CD4-positive, alpha-beta memory T cell (primary cell): Measurements from ENCODE around the gene STX18. TPM values are rescaled to one million over a fixed set of nuclear protein-coding genes. Genes with fewer than 3 reads are reported as not detected.
A peak's percentile ranks its signal among the peaks of the same experiment; 100 is the strongest.

Source experiments
- CTCF ChIA-PET: fragments of 350-600 bp; sonication (Branson Sonifier 250); formaldehyde crosslinking; loops from one replicate; lab custom pipeline; 2021; ENCODE audit warnings: inconsistent platforms; ENCODE audit not compliant: partially characterized antibody; lab: Charles Lee
- POLR2A ChIA-PET: fragments of 350-600 bp; sonication (Branson Sonifier 250); formaldehyde crosslinking; loops from one replicate; lab custom pipeline; 2021; ENCODE audit not compliant: partially characterized antibody; lab: Charles Lee
- DNase-seq, 5 donors: peaks; one replicate each; pipeline versions ENCODE4 v3.0.0 to v3.0.0-alpha.2; 2020 to 2022; ENCODE audit warnings: mixed read lengths in 1 of 5
- H3K27ac ChIP-seq: one replicate; pipeline ENCODE4 v1.7.0; 2013; ENCODE audit warnings: low read depth, low read length
- H3K27me3 ChIP-seq: 2 replicates; pipeline ENCODE4 v1.7.0; 2013; ENCODE audit warnings: mild to moderate bottlenecking, low read length, moderate library complexity; ENCODE audit not compliant: insufficient read depth
- H3K36me3 ChIP-seq: 2 replicates; pipeline ENCODE4 v1.7.0; 2013; ENCODE audit warnings: mild to moderate bottlenecking, low read length, moderate library complexity; ENCODE audit not compliant: insufficient read depth
- H3K4me1 ChIP-seq: 2 replicates; pipeline ENCODE4 v1.7.0; 2013; ENCODE audit warnings: mild to moderate bottlenecking, low read length, moderate library complexity; ENCODE audit not compliant: insufficient read depth
- H3K4me3 ChIP-seq, 2 donors: one replicate each; pipeline ENCODE4 v1.7.0; 2013; ENCODE audit warnings: low read length in 2 of 2, mild to moderate bottlenecking in 1 of 2
- H3K9me3 ChIP-seq, 2 donors: one replicate each; pipeline ENCODE4 v1.7.0; 2013; ENCODE audit warnings: low read length in 2 of 2, control low read depth in 1 of 2; ENCODE audit not compliant: control insufficient read depth in 1 of 2
- H3K27ac Mint-ChIP-seq, 7 donors: one replicate each; pipeline ENCODE4 v1.8.0; 2020 to 2021; ENCODE audit warnings: mixed read lengths in 7 of 7, mild to moderate bottlenecking in 6 of 7, inconsistent platforms in 3 of 7, moderate library complexity in 3 of 7
- H3K27me3 Mint-ChIP-seq, 2 donors: one replicate each; pipeline ENCODE4 v1.8.0; 2020 to 2021; ENCODE audit warnings: mixed read lengths in 2 of 2
- H3K36me3 Mint-ChIP-seq, 2 donors: one replicate each; pipeline ENCODE4 v1.8.0; 2020 to 2021; ENCODE audit warnings: mixed read lengths in 2 of 2, inconsistent platforms in 1 of 2, mild to moderate bottlenecking in 1 of 2
- H3K4me1 Mint-ChIP-seq, 4 donors: one replicate each; pipeline ENCODE4 v1.8.0; 2020 to 2021; ENCODE audit warnings: mixed read lengths in 4 of 4, mild to moderate bottlenecking in 1 of 4
- H3K4me3 Mint-ChIP-seq, 8 donors: one replicate each; pipeline ENCODE4 v1.8.0; 2020 to 2021; ENCODE audit warnings: mixed read lengths in 8 of 8, mild to moderate bottlenecking in 7 of 8, moderate library complexity in 6 of 8, inconsistent platforms in 3 of 8
- H3K9me3 Mint-ChIP-seq, 8 donors: one replicate each; pipeline ENCODE4 v1.8.0; 2020 to 2021; ENCODE audit warnings: mixed read lengths in 8 of 8, mild to moderate bottlenecking in 5 of 8, inconsistent platforms in 3 of 8, moderate library complexity in 1 of 8
- intact Hi-C: fragments of 100-400 bp; cut with micrococcal nuclease; formaldehyde crosslinking; loops from one replicate; pipeline ENCODE4 v1.15.1; 2023
- polyA plus RNA-seq, 2 donors: library from polyadenylated mRNA; unstranded; fragments of 300-500 nt; fragmentation: Illumina TruSeq; gene quantifications; one replicate each; pipeline ENCODE4 v1.2.3, GENCODE V29; 2021
- total RNA-seq, 2 experiments: library from RNA; stranded (reverse); gene quantifications; one replicate each; pipeline ENCODE4 v1.2.3, GENCODE V29; 2021

STX18 gene
- total and polyA plus RNA-seq, 4 experiments from 2014 or later: 25.6 to 34.5 (median 31.2) TPM

DNA sequence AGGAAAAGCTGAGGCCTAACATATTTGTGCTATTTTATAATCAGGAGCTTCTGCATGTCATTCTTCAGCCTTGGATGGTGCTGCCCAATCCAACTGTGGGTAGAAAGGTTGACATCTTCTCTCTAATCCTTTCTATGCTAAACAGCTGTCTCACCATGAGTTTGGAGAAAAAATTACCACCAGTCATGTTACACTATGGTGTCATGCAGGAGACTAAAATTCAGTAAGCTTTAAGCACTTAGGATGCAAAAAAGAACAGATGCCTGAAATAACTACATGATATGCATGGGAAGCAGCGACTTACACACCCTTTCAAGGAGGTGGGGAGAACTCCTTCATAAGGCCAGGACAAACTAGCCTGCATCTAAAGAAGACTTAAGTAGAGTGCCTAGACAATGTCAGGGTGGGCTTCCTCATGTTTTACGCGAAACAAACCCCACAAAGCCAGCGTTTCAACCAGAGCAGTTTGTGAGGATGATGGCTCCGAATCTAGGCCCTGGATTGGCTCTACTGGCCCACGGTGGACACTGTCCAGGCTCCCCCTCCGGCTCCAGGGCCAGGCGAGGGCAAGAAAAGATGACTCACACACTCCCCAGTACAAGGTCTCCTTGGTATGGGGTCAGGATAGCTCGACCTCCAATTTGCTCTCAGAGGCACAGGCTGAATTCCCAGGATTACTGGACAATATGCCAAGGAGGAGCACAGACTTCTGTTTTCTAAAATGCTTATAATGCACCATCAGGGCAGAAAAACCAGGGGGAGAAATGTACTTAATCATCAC is 45.1 kb downstream of the STX18 start:
- DNase-seq: no peak
- intact Hi-C loops: no loop called here
- CTCF ChIA-PET: interaction anchor here (1.4 kb wide), 1 partner anchor 8 kb away, joined by 7 read pairs; no protein-coding TSS in a partner anchor

GRCh38 chr4:4494882-4495281 is 47.0 kb downstream of the STX18 start:
- no peak overlapping the region for H3K27ac Mint-ChIP-seq
- intact Hi-C loops: no loop called here
- Histone ChIP-seq H3K4me1 (peaks cover 5% of the 10 kb centered on the region), H3K27me3 (no peaks in the 10 kb centered on the region), H3K9me3 (no peaks in the 10 kb centered on the region), H3K4me3 (no peak overlapping the region), H3K36me3 (no peaks in the 10 kb centered on the region), H3K27ac (no peak overlapping the region)
- no peaks in the 10 kb centered on the region for H3K9me3 Mint-ChIP-seq
- DNase-seq: no peak
- POLR2A ChIA-PET: no interaction called here
- no peaks in the 10 kb centered on the region for H3K27me3 Mint-ChIP-seq
- CTCF ChIA-PET: interaction anchor here (1.1 kb wide), 1 partner anchor 14 kb away, joined by 3 read pairs; no protein-coding TSS in a partner anchor
- no peak overlapping the region for H3K4me3 Mint-ChIP-seq
- H3K36me3 Mint-ChIP-seq: peaks cover 0 to 3% of the 10 kb centered on the region in 2 donors
- peaks cover 13 to 20% (median 17%) of the 10 kb centered on the region in 4 donors for H3K4me1 Mint-ChIP-seq

More for the DNA sequence above, 45.1 kb downstream of the STX18 start:
- Histone ChIP-seq H3K27me3 (no peaks in the 10 kb centered on the region), H3K36me3 (no peaks in the 10 kb centered on the region), H3K4me3 (no peak overlapping the region), H3K27ac (no peak overlapping the region), H3K4me1 (peaks cover 6% of the 10 kb centered on the region), H3K9me3 (no peaks in the 10 kb centered on the region)
- Mint-ChIP-seq H3K36me3 (peaks cover 0 to 3% of the 10 kb centered on the region in 2 donors), H3K4me3 (no peak overlapping the region), H3K27ac (peak overlapping the region in 1 of 7 donors; percentile 32), H3K27me3 (no peaks in the 10 kb centered on the region), H3K4me1 (peaks cover 13 to 20% (median 17%) of the 10 kb centered on the region in 4 donors), H3K9me3 (no peaks in the 10 kb centered on the region)
- POLR2A ChIA-PET: no interaction called here

GRCh38 chr4:4492161-4492847 is 49.5 kb downstream of the STX18 start:
- intact Hi-C loops: no loop called here
- peaks cover 13 to 20% (median 17%) of the 10 kb centered on the region in 4 donors for H3K4me1 Mint-ChIP-seq
- no peaks in the 10 kb centered on the region for H3K9me3 Mint-ChIP-seq
- no peaks in the 10 kb centered on the region for H3K9me3 ChIP-seq
- CTCF ChIA-PET: interaction anchor here (0.6 to 1.0 kb wide), 2 partner anchors 15 to 29 kb away, joined by 3 to 4 read pairs; no protein-coding TSS in a partner anchor
- no peak overlapping the region for H3K27ac ChIP-seq
- H3K27ac Mint-ChIP-seq: peak overlapping the region in 4 of 7 donors; percentile 2 to 89 (median 33)
- H3K4me3 Mint-ChIP-seq: peak overlapping the region; percentile 29 to 80 (median 66)
- peaks cover 0 to 3% of the 10 kb centered on the region in 2 donors for H3K36me3 Mint-ChIP-seq
- H3K4me3 ChIP-seq: no peak overlapping the region
- H3K36me3 ChIP-seq: no peaks in the 10 kb centered on the region
- H3K4me1 ChIP-seq: peaks cover 5% of the 10 kb centered on the region
- DNase-seq: peak in 1 of 5 donors; percentile 2
- H3K27me3 Mint-ChIP-seq: no peaks in the 10 kb centered on the region
- no peaks in the 10 kb centered on the region for H3K27me3 ChIP-seq
- POLR2A ChIA-PET: interaction anchor here (1.0 kb wide), 1 partner anchor 11 kb away, joined by 4 read pairs; no protein-coding TSS in a partner anchor

GRCh38 chr4:4491396-4491893 is 50.4 kb downstream of the STX18 start:
- Histone ChIP-seq H3K36me3 (no peaks in the 10 kb centered on the region), H3K27me3 (no peaks in the 10 kb centered on the region), H3K27ac (no peak overlapping the region), H3K4me1 (peaks cover 5% of the 10 kb centered on the region), H3K4me3 (no peak overlapping the region), H3K9me3 (no peaks in the 10 kb centered on the region)
- ChIA-PET POLR2A (interaction anchor here (1.0 kb wide), 1 partner anchor 10 kb away, joined by 4 read pairs; no protein-coding TSS in a partner anchor), CTCF (interaction anchor here (0.6 to 1.0 kb wide), 2 partner anchors 16 to 28 kb away, joined by 3 to 4 read pairs; no protein-coding TSS in a partner anchor)
- no peaks in the 10 kb centered on the region for H3K27me3 Mint-ChIP-seq
- H3K36me3 Mint-ChIP-seq: no peaks in the 10 kb centered on the region
- no peaks in the 10 kb centered on the region for H3K9me3 Mint-ChIP-seq
- intact Hi-C loops: no loop called here
- no peak overlapping the region for H3K27ac Mint-ChIP-seq
- H3K4me1 Mint-ChIP-seq: peaks cover 13 to 20% (median 16%) of the 10 kb centered on the region in 4 donors
- no peak for DNase-seq
- no peak overlapping the region for H3K4me3 Mint-ChIP-seq

DNA sequence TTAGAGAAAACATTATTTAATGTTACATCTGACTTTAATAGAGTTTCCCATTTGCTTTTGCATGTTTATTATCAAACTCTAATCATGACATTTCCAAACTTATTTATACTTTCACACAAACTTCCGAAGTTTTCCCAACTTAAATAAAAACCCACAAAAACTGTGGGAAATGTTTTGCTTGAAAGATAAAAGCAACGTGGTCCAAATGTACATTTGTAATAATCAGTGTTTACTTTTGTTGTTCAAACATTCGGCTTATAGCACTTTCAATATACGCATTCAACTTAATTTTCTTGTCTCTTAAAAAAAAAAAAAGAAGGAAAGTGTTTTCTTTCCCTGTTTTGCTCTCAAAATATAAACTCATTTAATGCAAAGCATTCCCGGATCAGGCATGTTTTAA is 51.0 kb downstream of the STX18 start:
- Mint-ChIP-seq H3K27me3 (no peaks in the 10 kb centered on the region), H3K36me3 (no peaks in the 10 kb centered on the region), H3K9me3 (no peaks in the 10 kb centered on the region), H3K4me3 (no peak overlapping the region), H3K27ac (no peak overlapping the region), H3K4me1 (peaks cover 12 to 20% (median 14%) of the 10 kb centered on the region in 4 donors)
- intact Hi-C loops: no loop called here
- Histone ChIP-seq H3K27me3 (no peaks in the 10 kb centered on the region), H3K4me1 (peaks cover 5% of the 10 kb centered on the region), H3K9me3 (no peaks in the 10 kb centered on the region), H3K4me3 (no peak overlapping the region), H3K36me3 (no peaks in the 10 kb centered on the region), H3K27ac (no peak overlapping the region)
- ChIA-PET POLR2A (no interaction called here), CTCF (interaction anchor here (1.1 kb wide), 1 partner anchor 28 kb away, joined by 4 read pairs; no protein-coding TSS in a partner anchor)
- no peak for DNase-seq

DNA sequence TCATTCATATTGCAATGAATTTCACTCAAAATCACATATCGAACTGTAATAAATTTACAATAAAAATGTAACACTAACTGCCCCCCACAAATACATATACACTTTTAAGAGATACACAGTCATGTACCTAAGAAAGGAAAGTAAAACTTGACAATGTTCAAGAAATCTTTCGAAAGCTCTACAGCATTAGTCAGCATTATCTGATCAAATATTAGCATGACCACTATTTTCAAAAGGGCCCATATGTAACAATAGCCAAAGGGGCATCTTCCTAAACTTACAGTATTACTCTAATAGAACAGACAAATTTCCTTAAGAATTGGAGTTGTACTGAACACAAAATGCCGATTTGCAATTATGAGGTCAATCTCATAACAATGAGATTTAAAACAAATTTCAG is 51.8 kb downstream of the STX18 start:
- CTCF ChIA-PET: interaction anchor here (0.6 to 1.1 kb wide), 2 partner anchors 16 to 28 kb away, joined by 3 to 4 read pairs; no protein-coding TSS in a partner anchor
- Histone ChIP-seq H3K4me1 (peaks cover 5% of the 10 kb centered on the region), H3K9me3 (no peaks in the 10 kb centered on the region), H3K27ac (no peak overlapping the region), H3K27me3 (no peaks in the 10 kb centered on the region), H3K4me3 (no peak overlapping the region), H3K36me3 (no peaks in the 10 kb centered on the region)
- peaks cover 12 to 20% (median 14%) of the 10 kb centered on the region in 4 donors for H3K4me1 Mint-ChIP-seq
- no peaks in the 10 kb centered on the region for H3K36me3 Mint-ChIP-seq
- H3K27me3 Mint-ChIP-seq: no peaks in the 10 kb centered on the region
- no peak for DNase-seq
- H3K27ac Mint-ChIP-seq: no peak overlapping the region
- POLR2A ChIA-PET: no interaction called here
- no peaks in the 10 kb centered on the region for H3K9me3 Mint-ChIP-seq
- no peak overlapping the region for H3K4me3 Mint-ChIP-seq
- intact Hi-C loops: no loop called here
